Fibroblast of lung (primary cell): ENCODE results near the gene CDKL5.

Experiments
- CTCF ChIP-seq, 2 donors: IDR thresholded peaks in 1 of 2; conservative IDR thresholded peaks in 1 of 2; 1 replicate in 1 of 2; 2 replicates in 1 of 2; pipeline ENCODE4 v1.5.1; 2011 to 2012; ENCODE audit warnings: low read length in 2 of 2, control low read depth in 1 of 2, inconsistent platforms in 1 of 2, low read depth in 1 of 2, mild to moderate bottlenecking in 1 of 2
- EZH2 ChIP-seq: IDR thresholded peaks from 2 replicates; pipeline ENCODE4 v1.5.1; 2012; ENCODE audit warnings: low read length, control low read depth, mild to moderate bottlenecking; ENCODE audit errors: missing control alignments

- no peak for TF ChIP-seq CTCF (conservative IDR thresholded peaks at IDR 0.05 in 1 of 2, IDR thresholded peaks at IDR 0.05 in 1 of 2; ENCODE audit: low read depth in 1 of 2, low read length in 2 of 2)
- no peak for TF ChIP-seq EZH2
Measured at GRCh38 chrX:18649498-18649951, 224.1 kb downstream of the CDKL5 start.
